Measurements from ENCODE around the gene FBN2.
"Not testable (repeated sequence)": the region's sequence is repeated elsewhere in the genome, so short reads cannot be mapped to it uniquely, and the experiment has no call there.

The FBN2 gene

GRCh38 chr5:128426090-128426534 lies 111.9 kb downstream of the FBN2 start:
- no peak for DNase-seq (ENCODE audit: low spot score)

- DNase-seq (ENCODE audit: low spot score): no peak
These were observed 113.4 kb downstream of the FBN2 start for GRCh38 chr5:128424646-128425045.

GRCh38 chr5:128422612-128423011 lies 115.4 kb downstream of the FBN2 start:
- no peak for DNase-seq (ENCODE audit: low spot score)

GRCh38 chr5:128414469-128414868 lies 123.6 kb downstream of the FBN2 start:
- no peak for DNase-seq (ENCODE audit: low spot score)

GRCh38 chr5:128413356-128413755 lies 124.7 kb downstream of the FBN2 start:
- no peak for DNase-seq (ENCODE audit: low spot score)

GRCh38 chr5:128412145-128412930 lies 125.7 kb downstream of the FBN2 start:
- no peak for DNase-seq (ENCODE audit: low spot score)

- no peak for DNase-seq (ENCODE audit: low spot score)
These were observed 128.8 kb downstream of the FBN2 start for GRCh38 chr5:128409166-128409800.

- no peak for DNase-seq (ENCODE audit: low spot score)
These were observed 129.4 kb downstream of the FBN2 start for GRCh38 chr5:128408622-128409021.

- no peak for DNase-seq (ENCODE audit: low spot score)
These were observed 130.1 kb downstream of the FBN2 start for GRCh38 chr5:128407944-128408343.

- DNase-seq (ENCODE audit: low spot score): no peak
These were observed 131.2 kb downstream of the FBN2 start for GRCh38 chr5:128406803-128407202.

- no peak for DNase-seq (ENCODE audit: low spot score)
These were observed 132.9 kb downstream of the FBN2 start for GRCh38 chr5:128405159-128405558.

GRCh38 chr5:128403333-128403732 lies 134.7 kb downstream of the FBN2 start:
- DNase-seq (ENCODE audit: low spot score): no peak

- DNase-seq (ENCODE audit: low spot score): no peak
These were observed 135.5 kb downstream of the FBN2 start for GRCh38 chr5:128402506-128402905.

- DNase-seq (ENCODE audit: low spot score): not testable (repeated sequence)
These were observed 137.3 kb downstream of the FBN2 start for GRCh38 chr5:128400766-128401165.

GRCh38 chr5:128399111-128399510 lies 138.9 kb downstream of the FBN2 start:
- no peak for DNase-seq (ENCODE audit: low spot score)

GRCh38 chr5:128397876-128398275 lies 140.2 kb downstream of the FBN2 start:
- no peak for DNase-seq (ENCODE audit: low spot score)

- no peak for DNase-seq (ENCODE audit: low spot score)
These were observed 143.0 kb downstream of the FBN2 start for GRCh38 chr5:128395073-128395472.

GRCh38 chr5:128384068-128384467 lies 154.0 kb downstream of the FBN2 start:
- DNase-seq (ENCODE audit: low spot score): no peak

GRCh38 chr5:128380337-128380736 lies 157.7 kb downstream of the FBN2 start:
- no peak for DNase-seq (ENCODE audit: low spot score)

- DNase-seq (ENCODE audit: low spot score): no peak
These were observed 159.4 kb downstream of the FBN2 start for GRCh38 chr5:128378632-128379031.

- no peak for DNase-seq (ENCODE audit: low spot score)
These were observed 159.8 kb downstream of the FBN2 start for GRCh38 chr5:128378196-128378595.

- DNase-seq (ENCODE audit: low spot score): no peak
These were observed 161.5 kb downstream of the FBN2 start for GRCh38 chr5:128376577-128376976.

GRCh38 chr5:128366147-128366546 lies 171.9 kb downstream of the FBN2 start:
- DNase-seq (ENCODE audit: low spot score): no peak

GRCh38 chr5:128362370-128362769 lies 175.7 kb downstream of the FBN2 start:
- DNase-seq (ENCODE audit: low spot score): no peak
